Aorta (tissue), 5 donors: ENCODE measurements around the gene ZNF57. TPM values are rescaled to one million over a fixed set of nuclear protein-coding genes. Genes with fewer than 3 reads are reported as not detected.
"Not testable (repeated sequence)": the region's sequence is repeated elsewhere in the genome, so short reads cannot be mapped to it uniquely, and the experiment has no call there.

ENCODE experiments used
- ATAC-seq: fragments of 200-7000 bp; cut with Tn5 transposase; one replicate; pipeline ENCODE4 v1.9.1; 2022; ENCODE audit warnings: moderate library complexity; ENCODE audit not compliant: low FRiP score
- DNase-seq, 2 donors: peaks; one replicate each; pipeline ENCODE4 v3.0.0-alpha.2; 2020
- H3K27ac ChIP-seq, 2 donors: one replicate each; pipeline ENCODE4 v1.5.1; 2013; ENCODE audit warnings: low read length in 2 of 2, mild to moderate bottlenecking in 2 of 2, moderate library complexity in 2 of 2, control low read depth in 1 of 2, inconsistent platforms in 1 of 2, low read depth in 1 of 2
- H3K27me3 ChIP-seq, 2 donors: one replicate each; pipeline ENCODE4 v1.6.1; 2013; ENCODE audit warnings: control low read depth in 1 of 2, low read length in 1 of 2, mild to moderate bottlenecking in 1 of 2, moderate library complexity in 1 of 2; ENCODE audit not compliant: insufficient read depth in 2 of 2, control insufficient read depth in 1 of 2
- H3K36me3 ChIP-seq, 2 donors: one replicate each; pipeline ENCODE4 v1.6.1; 2013; ENCODE audit warnings: control low read depth in 1 of 2, low read length in 1 of 2, mild to moderate bottlenecking in 1 of 2; ENCODE audit not compliant: insufficient read depth in 2 of 2, control insufficient read depth in 1 of 2
- H3K4me1 ChIP-seq, 2 donors: one replicate each; pipeline ENCODE4 v1.6.1; 2013; ENCODE audit warnings: low read length in 2 of 2, control low read depth in 1 of 2, mild to moderate bottlenecking in 1 of 2, moderate library complexity in 1 of 2; ENCODE audit not compliant: insufficient read depth in 2 of 2, control insufficient read depth in 1 of 2
- H3K4me3 ChIP-seq, 2 donors: one replicate each; pipeline ENCODE4 v1.5.1; 2013; ENCODE audit warnings: low read length in 2 of 2, control low read depth in 1 of 2, mild to moderate bottlenecking in 1 of 2
- H3K9me3 ChIP-seq: one replicate; pipeline ENCODE4 v1.6.1; 2013; ENCODE audit warnings: mild to moderate bottlenecking, low read length; ENCODE audit not compliant: control insufficient read depth
- WGBS, 2 donors: extraction: QIAGEN DNeasy Blood & Tissue Kit; methylation state at CpG; one replicate each; pipeline ENCODE4 v1.1.7; 2013; 5-methylcytosine and 5-hydroxymethylcytosine counted together
- intact Hi-C, 2 donors: fragments of 100-400 bp; cut with DNase I; formaldehyde crosslinking; loops; one replicate each; pipeline versions ENCODE4 v1.14.2 to v1.15.0; 2022
- polyA plus RNA-seq, 2 donors: library from polyadenylated mRNA; stranded (reverse); fragments of 200-250 nt; gene quantifications; one replicate each; pipeline ENCODE4 v1.2.3, GENCODE V29; 2013
- total RNA-seq, 2 donors: library from RNA; stranded (reverse); fragmentation: NEBNext Ultra II Directional; extraction: Animal tissue kit (Norgen Biotek cat#: 25700); gene quantifications; one replicate each; pipeline ENCODE4 v1.2.1, GENCODE V29; 2021
- donor health status: healthy with polysubstance abuse.
- donor health status: Bipolar disorder and iron deficiency.
- donor health status: DM: no; HTN: no; CAD: no.
- donor health status: DM: no; HTN: no; CAD: no.
- donor health status: DM: yes; HTN: yes; CAD: no.

ZNF57 gene
- total and polyA plus RNA-seq, 4 donors, result 2.5 to 4.1 (median 3.0) TPM

DNA sequence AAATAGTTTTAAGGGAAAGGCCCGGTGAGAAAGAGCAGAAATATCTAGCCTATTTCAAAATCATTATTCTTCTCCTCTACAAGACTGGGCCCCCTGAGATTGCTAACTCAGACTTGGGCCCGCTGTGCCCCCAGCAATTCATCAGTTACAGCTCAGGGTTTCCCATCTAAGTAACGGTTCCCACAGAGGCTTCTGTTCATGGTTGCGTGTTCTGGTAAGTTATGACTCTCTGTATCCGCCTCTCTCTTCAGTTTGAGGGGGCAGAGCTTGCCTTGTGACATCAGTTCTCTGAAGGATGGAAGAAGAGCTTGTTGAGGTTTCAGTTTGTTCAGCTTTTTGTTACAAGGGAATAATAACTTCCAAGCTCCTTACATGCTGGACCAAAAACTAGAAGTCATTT lies 11.6 kb downstream of the ZNF57 start:
- no peak for ATAC-seq
- peaks cover 4 to 5% of the 10 kb centered on the region in 2 donors for H3K36me3 ChIP-seq
- no peaks in the 10 kb centered on the region for H3K4me1 ChIP-seq
- H3K27me3 ChIP-seq, result no peaks in the 10 kb centered on the region
- intact Hi-C loops, result no loop called here
- H3K9me3 ChIP-seq, result peaks cover 3% of the 10 kb centered on the region
- H3K27ac ChIP-seq, result no peak overlapping the region
- H3K4me3 ChIP-seq, result no peak overlapping the region
- DNase-seq, result no peak
- WGBS, 2 donors, result 95 to 96% methylated on average over 5 of the region's 5 CpGs

GRCh38 chr19:2917275-2918184 lies 16.8 kb downstream of the ZNF57 start:
- H3K4me3 ChIP-seq, result no peak overlapping the region
- intact Hi-C loops, result no loop called here
- WGBS, 2 donors, result 95 to 96% methylated on average over 16 of the region's 16 CpGs
- H3K9me3 ChIP-seq, result peaks cover 4% of the 10 kb centered on the region
- H3K27ac ChIP-seq, result no peak overlapping the region
- H3K4me1 ChIP-seq, result no peaks in the 10 kb centered on the region
- ATAC-seq, result no peak
- H3K27me3 ChIP-seq, result no peaks in the 10 kb centered on the region
- H3K36me3 ChIP-seq, result peaks cover 9% of the 10 kb centered on the region in 2 donors
- no peak for DNase-seq

DNA sequence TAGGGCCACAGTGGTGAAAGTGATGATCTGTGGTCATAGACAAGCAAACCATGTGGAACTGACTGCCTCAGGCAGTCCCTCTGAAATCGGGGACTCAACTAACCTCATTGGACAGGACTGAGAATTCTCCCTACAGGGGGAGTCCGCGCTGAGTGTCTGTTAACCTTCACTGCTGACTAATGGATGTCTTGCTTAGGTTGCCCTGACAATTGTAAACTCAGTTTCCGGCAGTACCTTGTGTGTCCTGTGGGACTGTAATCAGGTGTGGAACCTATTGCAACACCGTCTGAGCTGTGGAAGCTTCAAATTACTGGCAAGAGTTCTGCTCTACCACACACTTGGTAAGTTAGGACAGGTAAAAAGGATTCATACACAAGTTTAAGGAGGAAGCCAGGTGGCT lies 22.3 kb downstream of the ZNF57 start:
- H3K4me3 ChIP-seq, result no peak overlapping the region
- H3K4me1 ChIP-seq, result no peaks in the 10 kb centered on the region
- 50 to 52% methylated on average over 5 of the region's 5 CpGs for WGBS, 2 donors
- no peaks in the 10 kb centered on the region for H3K27me3 ChIP-seq
- no peak overlapping the region for H3K27ac ChIP-seq
- peaks cover under 1% of the 10 kb centered on the region for H3K9me3 ChIP-seq
- ATAC-seq (no peak), DNase-seq (no peak)
- peaks cover 0 to under 1% of the 10 kb centered on the region in 2 donors for H3K36me3 ChIP-seq
- intact Hi-C loops, result no loop called here

DNA sequence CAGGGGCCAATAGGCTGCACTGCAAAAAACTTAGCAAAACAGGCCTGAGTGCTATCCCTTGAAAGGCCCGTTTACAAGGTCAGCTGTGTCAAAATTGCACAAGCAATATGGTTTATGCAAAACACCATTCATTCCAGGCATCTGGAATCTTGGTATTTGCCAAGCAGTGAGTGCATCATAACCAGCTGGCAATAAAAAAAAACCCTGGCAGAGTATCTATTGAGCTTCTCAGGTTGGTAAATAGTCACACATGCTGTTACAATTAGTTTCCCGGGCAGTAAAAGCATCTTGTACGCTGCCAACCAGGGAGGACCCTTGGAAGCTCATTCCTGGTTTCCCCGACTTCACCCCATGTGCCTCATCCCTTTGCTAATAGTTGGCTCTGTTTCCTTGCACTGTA lies 22.8 kb downstream of the ZNF57 start:
- no peak overlapping the region for H3K27ac ChIP-seq
- no peaks in the 10 kb centered on the region for H3K36me3 ChIP-seq
- no peaks in the 10 kb centered on the region for H3K4me1 ChIP-seq
- intact Hi-C loops, result no loop called here
- no peak for ATAC-seq
- no peak overlapping the region for H3K4me3 ChIP-seq
- 36 to 51% methylated on average over 4 of the region's 4 CpGs for WGBS, 2 donors
- H3K27me3 ChIP-seq, result no peaks in the 10 kb centered on the region
- DNase-seq, result no peak
- H3K9me3 ChIP-seq, result no peaks in the 10 kb centered on the region

GRCh38 chr19:2926341-2927031 lies 25.8 kb downstream of the ZNF57 start:
- 82 to 85% methylated on average over 53 of the region's 53 CpGs for WGBS, 2 donors
- no peaks in the 10 kb centered on the region for H3K27me3 ChIP-seq
- intact Hi-C loops, result no loop called here
- no peaks in the 10 kb centered on the region for H3K4me1 ChIP-seq
- DNase-seq, result no peak
- no peak overlapping the region for H3K4me3 ChIP-seq
- H3K27ac ChIP-seq, result no peak overlapping the region
- no peaks in the 10 kb centered on the region for H3K9me3 ChIP-seq
- no peaks in the 10 kb centered on the region for H3K36me3 ChIP-seq
- no peak for ATAC-seq

DNA sequence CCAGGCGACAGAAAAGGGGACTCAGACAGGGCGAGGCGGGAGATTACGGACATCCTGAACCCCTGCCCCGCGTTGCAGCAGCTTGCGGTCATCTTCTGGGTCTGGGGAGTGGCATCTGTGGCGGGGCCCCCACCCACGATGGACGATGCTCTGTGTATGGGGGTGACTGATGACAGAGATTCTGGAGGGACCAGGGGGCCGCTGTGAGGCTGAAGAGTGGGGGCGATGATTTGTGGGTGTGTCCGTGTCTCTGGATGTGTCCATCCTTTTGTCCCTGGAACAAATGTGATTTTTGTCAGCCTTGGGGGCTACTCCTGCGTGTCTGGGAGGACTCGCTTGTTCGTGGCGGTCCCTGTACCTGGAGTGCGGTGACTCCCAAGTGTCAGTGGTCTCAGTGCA lies 26.3 kb downstream of the ZNF57 start:
- Histone ChIP-seq H3K9me3 (no peaks in the 10 kb centered on the region), H3K27ac (no peak overlapping the region), H3K4me3 (no peak overlapping the region), H3K27me3 (no peaks in the 10 kb centered on the region), H3K4me1 (no peaks in the 10 kb centered on the region), H3K36me3 (no peaks in the 10 kb centered on the region)
- 91 to 93% methylated on average over 18 of the region's 18 CpGs for whole genome bisulfite sequencing, 2 donors
- ATAC-seq (no peak), DNase-seq (no peak)
- intact Hi-C loops, result no loop called here

- H3K27me3 ChIP-seq, result no peaks in the 10 kb centered on the region
- WGBS, 2 donors, result 97 to 98% methylated on average over 18 of the region's 18 CpGs
- H3K27ac ChIP-seq, result no peak overlapping the region
- no peaks in the 10 kb centered on the region for H3K4me1 ChIP-seq
- H3K36me3 ChIP-seq, result peaks cover 3 to 7% of the 10 kb centered on the region in 2 donors
- H3K4me3 ChIP-seq, result no peak overlapping the region
- ATAC-seq (no peak), DNase-seq (no peak)
- peaks cover 14% of the 10 kb centered on the region for H3K9me3 ChIP-seq
- intact Hi-C loops, result no loop called here
These were observed 32.8 kb downstream of the ZNF57 start for GRCh38 chr19:2933490-2933910.

DNA sequence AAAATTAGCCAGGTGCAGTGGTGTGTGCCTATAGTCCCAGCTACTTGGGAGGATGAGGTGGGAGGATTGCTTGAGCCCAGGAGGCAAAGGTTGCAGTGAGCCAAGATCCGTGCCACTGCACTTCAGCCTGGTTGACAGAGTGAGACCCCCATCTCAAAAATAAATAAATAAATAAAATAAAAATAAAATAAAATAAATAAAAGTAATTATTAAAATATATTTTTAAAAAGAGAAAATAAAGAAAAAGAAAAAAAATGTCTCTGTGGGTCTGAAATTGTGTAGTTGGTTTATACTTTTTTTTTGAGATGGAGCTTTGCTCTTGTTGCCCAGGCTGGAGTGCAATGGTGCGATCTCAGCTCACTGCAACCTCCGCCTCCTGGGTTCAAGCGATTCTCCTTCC lies 35.1 kb downstream of the ZNF57 start:
- DNase-seq, H3K36me3 ChIP-seq, H3K27me3 ChIP-seq, ATAC-seq, intact Hi-C loops, H3K4me1 ChIP-seq, H3K27ac ChIP-seq, H3K4me3 ChIP-seq: not testable (repeated sequence)
- WGBS, 2 donors, result 95 to 96% methylated on average over 4 of the region's 4 CpGs
- H3K9me3 ChIP-seq, result peaks cover 14% of the 10 kb centered on the region
